Neural progenitor cell (in vitro differentiated cells): ENCODE results near the gene SMARCE1. TPM values are rescaled to one million over a fixed set of nuclear protein-coding genes. Genes with fewer than 3 reads are reported as not detected.

ENCODE experiments used
- DNase-seq: peaks from one replicate; pipeline ENCODE4 v3.0.0-alpha.2; 2016; ENCODE audit warnings: low spot score
- H2AFZ ChIP-seq: fragments of 200-600 bp; sonication (generic); replicated peaks from 2 replicates; pipeline ENCODE4 v1.6.1; 2016; ENCODE audit warnings: antibody characterized with exemption
- H3F3A ChIP-seq: fragments of 200-600 bp; sonication (generic); 2 replicates; pipeline ENCODE4 v1.6.1; 2016; ENCODE audit warnings: antibody characterized with exemption, low read depth
- H3K27ac ChIP-seq: fragments of 200-600 bp; sonication (generic); 2 replicates; pipeline ENCODE4 v1.5.1; 2016; ENCODE audit warnings: mild to moderate bottlenecking
- H3K27me3 ChIP-seq: fragments of 200-600 bp; sonication (generic); 2 replicates; pipeline ENCODE4 v1.6.1; 2016; ENCODE audit warnings: mild to moderate bottlenecking, moderate library complexity
- H3K36me3 ChIP-seq: fragments of 200-600 bp; sonication (generic); 2 replicates; pipeline ENCODE4 v1.5.1; 2016
- H3K4me1 ChIP-seq: fragments of 200-600 bp; sonication (generic); 2 replicates; pipeline ENCODE4 v1.6.1; 2016; ENCODE audit warnings: mixed run types
- H3K4me2 ChIP-seq: fragments of 200-600 bp; sonication (generic); 2 replicates; pipeline ENCODE4 v1.6.1; 2016
- H3K4me3 ChIP-seq: fragments of 200-600 bp; sonication (generic); 2 replicates; pipeline ENCODE4 v1.5.1; 2016
- H3K79me2 ChIP-seq: fragments of 200-600 bp; sonication (generic); 2 replicates; pipeline ENCODE4 v1.6.1; 2016; ENCODE audit warnings: low read depth
- H3K9ac ChIP-seq: fragments of 200-600 bp; sonication (generic); 2 replicates; pipeline ENCODE4 v1.6.1; 2016
- H3K9me3 ChIP-seq: fragments of 200-600 bp; sonication (generic); 2 replicates; pipeline ENCODE4 v1.5.1; 2016; ENCODE audit warnings: low read depth
- H4K20me1 ChIP-seq: fragments of 200-600 bp; sonication (generic); 2 replicates; pipeline ENCODE4 v1.6.1; 2016; ENCODE audit warnings: low read depth
- H3K27ac Mint-ChIP-seq: 3 replicates; pipeline ENCODE4 v1.8.0; 2021; ENCODE audit warnings: mixed read lengths
- H3K27me3 Mint-ChIP-seq: 2 replicates; pipeline ENCODE4 v1.8.0; 2022; ENCODE audit warnings: low read depth, mild to moderate bottlenecking, inconsistent platforms, moderate library complexity, mixed read lengths; ENCODE audit not compliant: insufficient read depth
- H3K36me3 Mint-ChIP-seq: 3 replicates; pipeline ENCODE4 v1.8.0; 2021; ENCODE audit warnings: mixed read lengths
- H3K4me1 Mint-ChIP-seq: 3 replicates; pipeline ENCODE4 v1.8.0; 2021; ENCODE audit warnings: mixed read lengths
- H3K4me3 Mint-ChIP-seq: 3 replicates; pipeline ENCODE4 v1.8.0; 2021; ENCODE audit warnings: mild to moderate bottlenecking, moderate library complexity, mixed read lengths
- H3K9me3 Mint-ChIP-seq: 3 replicates; pipeline ENCODE4 v1.8.0; 2020; ENCODE audit warnings: mixed read lengths
- EZH2 ChIP-seq: fragments of 200-600 bp; sonication (generic); IDR thresholded peaks from 2 replicates; pipeline ENCODE4 v1.6.1; 2017; ENCODE audit warnings: antibody characterized with exemption, mild to moderate bottlenecking, moderate library complexity
- EZH2phosphoT487 ChIP-seq: fragments of 200-600 bp; sonication (generic); IDR thresholded peaks from 2 replicates; pipeline ENCODE4 v1.6.1; 2017; ENCODE audit warnings: antibody characterized with exemption
- total RNA-seq: library from RNA; depleted of rRNA; stranded (reverse); fragments of >200 nt; gene quantifications from 2 replicates; pipeline ENCODE4 v1.2.3, GENCODE V29; 2015; ENCODE audit warnings: low replicate concordance
- TF ChIP-seq, protein P1 (sequence below): fragments of 200-600 bp; sonication (generic); IDR thresholded peaks from 2 replicates; pipeline ENCODE4 v1.5.1; 2017; ENCODE audit warnings: antibody characterized with exemption, mild to moderate bottlenecking

SMARCE1 gene
- total RNA-seq, 1 donor from 2014 or later: 237 TPM

GRCh38 chr17:40611840-40612474, 35.7 kb downstream of the SMARCE1 start:
- Histone ChIP-seq H4K20me1 (no peaks in the 10 kb centered on the region), H3F3A (no peaks in the 10 kb centered on the region), H3K9ac (no peak overlapping the region), H3K9me3 (no peaks in the 10 kb centered on the region), H3K4me2 (no peak overlapping the region), H3K4me1 (no peaks in the 10 kb centered on the region), H3K4me3 (no peak overlapping the region), H2AFZ (no peak overlapping the region), H3K79me2 (no peaks in the 10 kb centered on the region), H3K27ac (no peak overlapping the region), H3K27me3 (no peaks in the 10 kb centered on the region), H3K36me3 (no peaks in the 10 kb centered on the region)
- Mint-ChIP-seq H3K27me3 (peaks cover 4% of the 10 kb centered on the region), H3K27ac (no peak overlapping the region), H3K9me3 (no peaks in the 10 kb centered on the region), H3K4me3 (no peak overlapping the region), H3K36me3 (no peaks in the 10 kb centered on the region), H3K4me1 (peaks cover 2% of the 10 kb centered on the region)
- TF ChIP-seq, protein P1, sequence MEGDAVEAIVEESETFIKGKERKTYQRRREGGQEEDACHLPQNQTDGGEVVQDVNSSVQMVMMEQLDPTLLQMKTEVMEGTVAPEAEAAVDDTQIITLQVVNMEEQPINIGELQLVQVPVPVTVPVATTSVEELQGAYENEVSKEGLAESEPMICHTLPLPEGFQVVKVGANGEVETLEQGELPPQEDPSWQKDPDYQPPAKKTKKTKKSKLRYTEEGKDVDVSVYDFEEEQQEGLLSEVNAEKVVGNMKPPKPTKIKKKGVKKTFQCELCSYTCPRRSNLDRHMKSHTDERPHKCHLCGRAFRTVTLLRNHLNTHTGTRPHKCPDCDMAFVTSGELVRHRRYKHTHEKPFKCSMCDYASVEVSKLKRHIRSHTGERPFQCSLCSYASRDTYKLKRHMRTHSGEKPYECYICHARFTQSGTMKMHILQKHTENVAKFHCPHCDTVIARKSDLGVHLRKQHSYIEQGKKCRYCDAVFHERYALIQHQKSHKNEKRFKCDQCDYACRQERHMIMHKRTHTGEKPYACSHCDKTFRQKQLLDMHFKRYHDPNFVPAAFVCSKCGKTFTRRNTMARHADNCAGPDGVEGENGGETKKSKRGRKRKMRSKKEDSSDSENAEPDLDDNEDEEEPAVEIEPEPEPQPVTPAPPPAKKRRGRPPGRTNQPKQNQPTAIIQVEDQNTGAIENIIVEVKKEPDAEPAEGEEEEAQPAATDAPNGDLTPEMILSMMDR: no peak
- no peak for TF ChIP-seq EZH2phosphoT487
- TF ChIP-seq EZH2: no peak
- no peak for DNase-seq

DNA sequence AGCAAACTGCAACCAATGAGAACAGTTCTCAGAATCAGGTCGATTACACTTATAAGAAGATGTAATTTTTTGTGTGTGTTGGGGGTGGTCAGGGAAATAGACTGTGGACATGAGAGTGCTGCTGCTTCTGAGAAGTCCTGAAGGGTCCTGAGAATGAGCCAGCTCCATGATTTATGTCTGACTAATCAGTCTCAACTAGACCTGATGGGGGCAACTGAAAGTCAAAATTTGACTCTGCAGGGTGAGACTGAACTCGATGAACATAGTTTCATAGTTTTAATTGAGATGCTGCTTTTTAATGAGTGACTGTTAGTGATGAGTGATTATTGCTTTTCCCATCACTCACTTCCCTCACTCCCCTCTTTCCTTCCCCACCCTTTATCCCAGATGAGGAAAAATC, 37.3 kb downstream of the SMARCE1 start:
- no peak for DNase-seq
- no peak overlapping the region for H3K27ac ChIP-seq
- H3K9me3 Mint-ChIP-seq: no peaks in the 10 kb centered on the region
- H3K4me1 ChIP-seq: no peaks in the 10 kb centered on the region
- no peak overlapping the region for H3K27ac Mint-ChIP-seq
- H3K79me2 ChIP-seq: no peaks in the 10 kb centered on the region
- H3K9ac ChIP-seq: no peak overlapping the region
- no peaks in the 10 kb centered on the region for H3F3A ChIP-seq
- H3K4me3 Mint-ChIP-seq: no peak overlapping the region
- no peak overlapping the region for H2AFZ ChIP-seq
- peaks cover 4% of the 10 kb centered on the region for H3K27me3 Mint-ChIP-seq
- no peak overlapping the region for H3K4me2 ChIP-seq
- no peaks in the 10 kb centered on the region for H4K20me1 ChIP-seq
- H3K4me1 Mint-ChIP-seq: peaks cover 2% of the 10 kb centered on the region
- no peak overlapping the region for H3K4me3 ChIP-seq
- H3K27me3 ChIP-seq: no peaks in the 10 kb centered on the region
- H3K36me3 Mint-ChIP-seq: no peaks in the 10 kb centered on the region
- TF ChIP-seq EZH2: no peak
- no peak for TF ChIP-seq EZH2phosphoT487
- TF ChIP-seq, protein P1: no peak
- no peaks in the 10 kb centered on the region for H3K9me3 ChIP-seq
- no peaks in the 10 kb centered on the region for H3K36me3 ChIP-seq

DNA sequence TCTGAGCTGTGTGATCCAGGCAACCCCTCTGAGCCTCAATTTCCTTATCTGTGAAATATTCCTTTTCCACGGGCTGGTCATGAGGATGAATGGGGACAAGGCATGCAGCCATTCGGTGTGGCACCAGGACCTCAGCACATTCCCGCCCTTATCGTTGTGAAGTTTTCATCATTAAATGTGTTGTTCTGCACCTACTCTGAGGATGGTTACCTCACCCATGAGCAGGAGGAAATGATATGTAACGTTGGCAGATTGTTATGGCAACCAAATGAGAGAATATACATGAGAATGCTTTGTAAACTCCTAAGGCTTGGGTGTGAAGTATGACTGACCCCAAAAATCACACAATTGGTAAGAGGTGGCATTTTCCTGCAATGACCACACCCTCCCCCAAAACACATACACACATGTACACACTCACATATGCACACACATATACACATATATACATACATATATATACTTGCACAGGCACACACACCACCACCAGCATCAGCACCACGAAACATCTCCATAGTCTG, 39.5 kb downstream of the SMARCE1 start:
- Mint-ChIP-seq H3K27ac (no peak overlapping the region), H3K27me3 (peaks cover 4% of the 10 kb centered on the region), H3K4me1 (no peaks in the 10 kb centered on the region), H3K36me3 (no peaks in the 10 kb centered on the region), H3K4me3 (no peak overlapping the region), H3K9me3 (no peaks in the 10 kb centered on the region)
- Histone ChIP-seq H3F3A (no peaks in the 10 kb centered on the region), H3K27ac (no peak overlapping the region), H3K9me3 (no peaks in the 10 kb centered on the region), H3K4me1 (no peaks in the 10 kb centered on the region), H3K4me3 (no peak overlapping the region), H3K79me2 (no peaks in the 10 kb centered on the region), H3K4me2 (no peak overlapping the region), H3K9ac (no peak overlapping the region), H3K36me3 (no peaks in the 10 kb centered on the region), H3K27me3 (no peaks in the 10 kb centered on the region), H4K20me1 (no peaks in the 10 kb centered on the region), H2AFZ (no peak overlapping the region)
- no peak for DNase-seq
- TF ChIP-seq EZH2phosphoT487 (no peak), EZH2 (no peak)
- TF ChIP-seq, protein P1: no peak
